Measurements from ENCODE around the gene MYH9.

MYH9 gene

DNA sequence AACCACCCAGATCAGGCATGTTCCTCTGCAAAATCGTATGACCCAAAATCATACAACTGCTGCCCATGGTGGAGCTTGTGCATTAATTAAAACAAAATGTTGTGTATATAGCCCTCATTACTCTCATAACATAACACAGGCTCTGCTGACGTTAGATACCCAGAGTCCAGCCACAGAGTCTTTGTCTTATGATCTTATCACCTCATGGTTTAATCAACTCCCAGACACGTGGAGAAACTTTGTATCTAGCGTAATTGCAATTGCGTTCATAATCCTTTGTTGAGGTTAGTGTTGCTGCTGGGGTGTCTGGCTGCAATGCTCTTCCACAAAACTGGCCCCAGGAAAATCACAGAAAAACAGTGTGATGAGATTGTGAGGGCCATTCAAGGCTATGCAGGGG, 139.8 kb downstream of the MYH9 start:
- DNase-seq (ENCODE audit: low read depth) = no peak

GRCh38 chr22:36246718-36247117, 141.0 kb downstream of the MYH9 start:
- DNase-seq (ENCODE audit: low read depth) = no peak

DNA sequence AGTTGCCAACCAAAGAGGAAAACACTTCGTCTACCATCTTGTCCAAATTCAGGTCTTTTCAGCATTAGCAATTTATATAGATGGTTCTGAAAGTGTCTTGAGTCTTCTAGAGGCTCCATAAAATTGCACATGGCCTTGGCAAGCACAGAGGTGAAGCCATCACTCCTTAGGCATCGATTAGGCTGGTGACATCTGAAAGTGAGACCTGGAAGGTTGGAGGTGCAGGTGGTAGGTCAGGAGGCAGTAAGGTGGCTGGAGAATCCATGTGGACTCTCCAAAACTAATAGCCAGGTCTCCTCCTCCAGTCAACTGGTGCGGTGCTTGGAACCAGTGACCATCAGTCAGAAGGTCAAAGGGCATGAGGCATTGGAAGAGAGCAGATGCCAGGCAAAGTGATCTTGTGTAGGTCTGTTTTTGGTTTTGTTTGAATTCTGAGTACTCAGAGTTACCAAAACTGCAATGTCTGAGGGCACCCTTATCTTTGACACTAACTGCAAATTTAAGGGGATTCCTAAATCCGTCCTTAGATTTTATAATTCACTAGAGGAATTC, 141.9 kb downstream of the MYH9 start:
- no peak for DNase-seq (ENCODE audit: low read depth)

GRCh38 chr22:36244522-36245391, 143.0 kb downstream of the MYH9 start:
- DNase-seq (ENCODE audit: low read depth) = peak; percentile 14

- DNase-seq (ENCODE audit: low read depth) = no peak
These were observed 143.8 kb downstream of the MYH9 start for GRCh38 chr22:36243986-36244385.

GRCh38 chr22:36239401-36240171, 148.2 kb downstream of the MYH9 start, which contains the start of gene APOL2:
APOL2 (minus strand) TSS chr22:36239527; CDS start chr22:36233162, 6,365 bp downstream.
- peak; percentile 61 for DNase-seq (ENCODE audit: low read depth)

DNA sequence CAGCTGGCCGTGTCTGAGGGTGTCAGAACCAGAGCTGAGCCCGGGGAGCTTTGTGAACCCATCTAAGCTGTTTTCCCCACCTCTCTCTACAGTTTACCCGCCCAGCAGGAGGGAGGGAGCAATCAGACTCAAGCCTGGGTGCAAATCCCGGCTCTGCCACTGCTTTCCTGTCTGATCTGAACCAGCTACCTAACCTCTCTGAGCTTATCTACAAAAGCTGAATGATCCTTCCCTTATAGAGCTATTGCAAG, 148.7 kb downstream of the MYH9 start:
- DNase-seq (ENCODE audit: low read depth) = no peak

DNA sequence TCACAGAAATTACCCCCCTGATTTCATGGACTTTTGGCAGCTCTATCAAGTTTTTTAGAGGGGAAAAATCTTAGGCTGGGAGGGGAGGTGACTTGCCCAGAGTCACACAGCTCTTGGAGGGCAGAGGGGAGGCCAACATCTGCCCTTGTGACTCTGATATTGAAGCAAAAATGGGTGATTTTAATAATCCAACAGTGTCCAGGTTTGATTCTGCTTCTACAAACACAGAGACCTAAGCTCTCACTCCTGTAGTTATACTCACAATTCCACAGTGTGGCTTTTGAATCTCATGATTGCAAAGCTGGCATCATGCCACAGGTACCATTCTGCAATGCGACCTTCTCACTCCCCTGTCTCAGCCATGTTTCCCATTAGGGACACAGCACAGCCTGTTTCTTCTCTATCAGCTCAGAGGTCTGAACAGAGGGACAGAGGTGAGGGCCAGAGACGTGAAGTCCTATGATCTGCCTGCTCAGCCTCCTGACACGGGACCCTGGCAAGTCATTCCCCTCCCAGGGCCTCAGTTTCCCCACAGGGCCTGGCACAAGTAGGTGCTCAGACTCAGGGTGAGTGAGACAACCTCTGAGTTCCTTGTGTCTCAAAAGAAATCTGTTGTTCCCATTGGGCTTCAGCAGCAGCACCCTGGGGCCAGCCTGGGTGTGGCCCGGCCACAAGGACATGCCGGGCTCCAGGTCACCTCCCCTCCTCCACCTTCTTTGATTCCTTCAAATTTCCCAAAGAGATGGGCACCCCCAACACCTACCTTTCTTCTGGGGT, 149.2 kb downstream of the MYH9 start:
- no peak for DNase-seq (ENCODE audit: low read depth)

- DNase-seq (ENCODE audit: low read depth) = no peak
These were observed 150.1 kb downstream of the MYH9 start for GRCh38 chr22:36237462-36238372.

GRCh38 chr22:36236388-36237319, 151.1 kb downstream of the MYH9 start:
- DNase-seq (ENCODE audit: low read depth) = no peak

DNA sequence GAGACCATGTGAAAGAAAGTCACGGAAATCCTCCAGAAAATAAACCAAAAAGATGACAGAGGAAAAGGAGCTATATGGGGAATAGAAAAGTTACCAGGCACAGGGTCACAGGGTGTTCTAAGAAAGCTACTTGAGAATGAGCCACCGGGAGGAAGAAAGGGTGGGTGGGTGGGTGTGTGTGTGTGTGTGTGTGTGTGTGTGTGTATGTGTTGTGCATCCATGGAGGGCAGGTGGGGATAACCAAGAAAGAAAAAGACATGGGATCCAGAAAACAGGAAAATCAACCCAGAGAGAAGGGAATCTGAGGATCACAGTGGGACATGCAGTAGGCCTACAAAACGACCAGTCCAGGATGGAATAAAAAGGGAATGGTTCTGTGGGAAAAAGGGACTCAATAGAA, 152.2 kb downstream of the MYH9 start:
- DNase-seq (ENCODE audit: low read depth) = no peak

GRCh38 chr22:36234919-36235318, 152.8 kb downstream of the MYH9 start:
- no peak for DNase-seq (ENCODE audit: low read depth)

GRCh38 chr22:36234213-36234612, 153.6 kb downstream of the MYH9 start:
- no peak for DNase-seq (ENCODE audit: low read depth)

DNA sequence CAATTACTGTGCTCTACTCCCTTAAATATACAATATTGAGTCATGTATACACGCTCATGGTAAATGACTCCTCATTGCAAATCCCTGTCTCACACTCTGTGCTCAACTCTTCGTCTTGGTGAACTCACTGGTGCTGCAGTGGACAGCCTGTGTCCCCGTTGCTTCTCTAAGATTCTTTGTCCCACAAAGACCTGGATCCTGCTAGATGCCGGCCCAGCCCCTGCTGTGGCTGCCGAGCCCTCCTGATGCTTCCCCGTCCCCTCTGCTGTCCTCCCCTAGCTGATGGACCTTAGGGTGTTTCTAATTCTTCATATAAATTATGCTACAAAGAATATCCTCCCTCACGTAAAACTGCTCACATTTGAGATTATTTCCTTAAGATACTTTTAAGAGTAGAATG, 154.0 kb downstream of the MYH9 start:
- no peak for DNase-seq (ENCODE audit: low read depth)

- DNase-seq (ENCODE audit: low read depth) = no peak
These were observed 154.9 kb downstream of the MYH9 start for GRCh38 chr22:36232715-36233401.
